GM19239 (cell line): ENCODE results near the gene PNMA8A.
"Not testable (repeated sequence)": the region's sequence is repeated elsewhere in the genome, so short reads cannot be mapped to it uniquely, and the experiment has no call there.

Source experiments
- DNase-seq: peaks from one replicate; pipeline ENCODE4 v3.0.0; 2011; ENCODE audit warnings: low spot score; ENCODE audit not compliant: insufficient read length
- FAIRE-seq: peaks from 2 replicates; lab custom pipeline; 2011; peaks lifted over from hg19 to GRCh38; lab: Jason Lieb, UNC

The PNMA8A gene

GRCh38 chr19:46435689-46436088 is 35.7 kb downstream of the PNMA8A start:
- not testable (repeated sequence) for FAIRE-seq, DNase-seq

GRCh38 chr19:46435009-46435408 is 36.4 kb downstream of the PNMA8A start:
- FAIRE-seq (no peak), DNase-seq (no peak)

- DNase-seq, FAIRE-seq: not testable (repeated sequence)
These were observed 37.9 kb downstream of the PNMA8A start for GRCh38 chr19:46433470-46433869.

GRCh38 chr19:46431824-46432223 is 39.5 kb downstream of the PNMA8A start:
- FAIRE-seq = no peak

GRCh38 chr19:46429999-46430398 is 41.4 kb downstream of the PNMA8A start:
- FAIRE-seq = no peak

More at GRCh38 chr19:46431824-46432223, 39.5 kb downstream of the PNMA8A start:
- DNase-seq = no peak

GRCh38 chr19:46428239-46429135 is 42.9 kb downstream of the PNMA8A start, which contains the start of gene PNMA8C:
Gene PNMA8C (minus strand): TSS chr19:46428936. CDS start chr19:46428359, 577 bp downstream.
- FAIRE-seq (peak; percentile 40), DNase-seq (no peak)

More at GRCh38 chr19:46429999-46430398, 41.4 kb downstream of the PNMA8A start:
- DNase-seq = no peak

- no peak for FAIRE-seq
These were observed 43.8 kb downstream of the PNMA8A start for GRCh38 chr19:46427518-46428045.

GRCh38 chr19:46426506-46427162 is 44.7 kb downstream of the PNMA8A start:
- no peak for FAIRE-seq

More at GRCh38 chr19:46427518-46428045, 43.8 kb downstream of the PNMA8A start:
- DNase-seq = no peak

GRCh38 chr19:46426035-46426505 is 45.3 kb downstream of the PNMA8A start:
- no peak for FAIRE-seq
- no peak for DNase-seq

More at GRCh38 chr19:46426506-46427162, 44.7 kb downstream of the PNMA8A start:
- no peak for DNase-seq

GRCh38 chr19:46423188-46423587 is 48.2 kb downstream of the PNMA8A start:
- FAIRE-seq (no peak), DNase-seq (no peak)

GRCh38 chr19:46422344-46422743 is 49.0 kb downstream of the PNMA8A start:
- FAIRE-seq (no peak), DNase-seq (no peak)

GRCh38 chr19:46420056-46420455 is 51.3 kb downstream of the PNMA8A start:
- FAIRE-seq = no peak
- no peak for DNase-seq
